COLO829 (cell line): Measurements from ENCODE around the gene TMUB1.
A peak's percentile ranks its signal among the peaks of the same experiment; 100 is the strongest.

Experiments
- DNase-seq: peaks from one replicate; pipeline ENCODE4 v3.0.0; 2012; ENCODE audit warnings: low spot score

TMUB1 gene

DNA sequence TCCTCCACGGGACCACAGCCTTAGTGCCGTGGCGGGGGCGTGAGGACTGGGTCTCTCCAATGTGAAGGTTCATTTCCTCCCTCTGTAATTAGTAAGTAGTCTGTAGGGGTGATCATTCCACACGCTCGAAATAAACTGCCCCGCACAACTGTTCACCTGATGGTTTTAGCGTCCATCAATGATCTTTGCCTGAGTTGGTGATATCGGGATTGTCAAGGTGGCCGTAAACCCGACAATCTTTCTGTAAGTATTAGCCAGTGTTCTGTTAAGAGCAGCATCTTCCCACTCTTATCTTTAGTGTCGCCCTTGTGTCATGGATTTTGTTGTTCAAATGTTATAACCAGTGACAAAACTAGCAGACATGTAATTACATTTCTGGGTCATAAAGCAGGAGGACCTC lies 20.7 kb upstream of the TMUB1 start:
- no peak for DNase-seq

DNA sequence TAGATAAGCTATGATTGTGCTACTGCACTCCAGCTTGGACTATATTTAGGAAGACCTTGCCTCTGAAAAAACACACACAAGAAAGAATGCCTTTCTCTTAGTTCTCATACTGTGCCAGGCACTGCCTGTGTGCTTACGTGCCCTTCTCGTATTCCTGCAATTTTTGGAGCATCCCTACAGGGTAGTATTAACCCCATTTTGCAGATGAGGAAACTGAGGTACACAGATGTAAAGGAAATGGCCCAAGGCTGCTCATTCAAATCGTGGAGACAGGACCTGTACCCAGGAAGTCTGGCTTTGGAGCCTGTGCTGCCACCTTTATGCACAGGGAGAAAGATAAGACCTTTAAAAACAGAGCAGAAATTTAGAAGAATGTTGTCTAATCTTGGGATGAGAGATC lies 19.7 kb upstream of the TMUB1 start:
- no peak for DNase-seq

DNA sequence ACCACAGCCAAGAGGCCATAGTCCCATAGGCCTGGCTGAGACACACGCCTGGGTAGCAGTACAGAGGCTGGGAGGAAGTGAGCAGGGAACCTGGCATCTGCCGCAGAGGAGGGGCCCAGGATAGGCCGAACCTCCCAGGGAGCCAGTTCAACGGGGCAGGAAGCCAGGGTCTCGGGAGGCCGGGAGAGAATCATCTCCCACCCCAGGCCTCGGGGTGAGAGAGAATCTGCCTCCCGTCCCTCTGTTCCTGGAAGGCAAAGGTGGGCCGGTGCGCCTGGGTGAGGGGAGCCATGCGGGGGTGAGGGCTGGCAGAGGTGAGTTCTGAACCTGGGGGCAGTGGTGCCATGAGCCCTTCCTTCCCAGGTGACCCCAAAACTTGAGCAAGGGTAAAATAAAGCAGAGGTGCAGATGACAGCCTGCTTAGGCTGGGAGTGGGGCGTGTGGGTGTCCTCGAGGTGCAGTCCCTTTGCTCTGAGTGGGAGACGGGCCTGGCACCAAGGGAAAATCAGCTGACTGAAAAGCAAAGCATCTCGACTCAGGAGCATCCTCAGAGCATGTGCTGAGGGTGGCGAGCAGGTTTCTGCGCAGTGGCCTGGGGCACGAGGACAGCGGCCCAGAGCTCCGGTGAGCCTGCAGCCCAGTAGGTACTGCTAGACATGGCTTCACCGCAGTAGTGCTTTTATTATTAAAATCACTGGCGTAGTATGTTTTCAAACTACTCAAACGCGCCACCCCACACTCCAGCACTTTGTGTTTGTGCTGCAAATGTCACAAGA lies 18.5 kb upstream of the TMUB1 start:
- no peak for DNase-seq

DNA sequence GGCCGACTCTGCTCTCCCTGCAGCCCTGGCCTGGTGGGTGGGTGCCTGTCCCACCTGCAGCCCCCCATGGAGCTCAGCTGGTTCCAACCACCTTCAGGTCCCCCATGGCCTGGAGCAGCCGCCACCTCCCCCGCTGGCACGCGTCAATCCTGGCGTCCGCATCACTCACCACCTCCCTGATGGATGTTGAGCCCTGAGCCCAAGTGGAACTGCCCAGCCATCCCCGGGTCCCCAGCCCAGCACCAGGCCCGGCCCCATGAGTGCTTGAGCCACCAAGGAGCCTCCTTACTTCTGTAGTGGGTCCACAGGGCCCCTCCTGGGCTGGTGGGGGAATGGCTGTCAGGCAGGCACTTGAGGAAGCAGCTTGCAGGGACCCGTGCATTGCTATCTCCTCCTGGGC lies 17.6 kb upstream of the TMUB1 start:
- DNase-seq, result no peak

DNA sequence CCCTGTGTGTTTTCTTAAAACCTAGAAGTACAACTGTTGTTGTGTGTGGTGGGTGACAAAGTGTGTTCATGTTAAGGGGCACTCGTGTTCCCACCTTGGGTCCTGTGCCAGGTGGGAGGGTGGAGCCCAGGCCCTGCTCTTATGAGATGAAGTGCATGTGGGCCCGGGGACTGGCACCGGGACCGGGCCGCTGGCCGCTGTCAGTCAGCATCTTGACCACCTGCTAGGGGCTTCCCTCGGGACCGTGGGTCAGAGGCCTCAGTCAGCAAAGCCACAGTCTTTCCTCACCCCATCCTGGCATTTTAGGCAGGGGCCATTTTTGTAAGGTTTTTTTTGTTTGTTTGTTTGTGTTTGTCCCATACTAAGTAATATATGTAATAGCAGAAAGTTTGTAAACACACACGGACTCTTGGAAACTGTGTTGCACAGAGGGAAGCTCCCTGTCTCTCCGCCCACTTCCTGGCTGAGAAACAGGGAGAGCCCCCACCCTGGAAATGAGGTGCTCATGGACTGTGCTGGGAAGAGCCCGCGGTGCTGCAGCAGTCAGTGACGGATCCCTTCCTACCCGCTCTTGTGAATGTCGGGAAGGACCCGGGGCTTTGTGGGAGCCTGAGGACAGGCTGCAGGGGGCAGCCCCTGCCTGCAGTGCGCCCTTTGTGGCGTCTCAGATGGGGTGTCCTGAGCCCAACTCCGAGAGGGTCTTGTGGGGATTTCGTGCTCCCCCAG lies 16.4 kb upstream of the TMUB1 start:
- no peak for DNase-seq

DNA sequence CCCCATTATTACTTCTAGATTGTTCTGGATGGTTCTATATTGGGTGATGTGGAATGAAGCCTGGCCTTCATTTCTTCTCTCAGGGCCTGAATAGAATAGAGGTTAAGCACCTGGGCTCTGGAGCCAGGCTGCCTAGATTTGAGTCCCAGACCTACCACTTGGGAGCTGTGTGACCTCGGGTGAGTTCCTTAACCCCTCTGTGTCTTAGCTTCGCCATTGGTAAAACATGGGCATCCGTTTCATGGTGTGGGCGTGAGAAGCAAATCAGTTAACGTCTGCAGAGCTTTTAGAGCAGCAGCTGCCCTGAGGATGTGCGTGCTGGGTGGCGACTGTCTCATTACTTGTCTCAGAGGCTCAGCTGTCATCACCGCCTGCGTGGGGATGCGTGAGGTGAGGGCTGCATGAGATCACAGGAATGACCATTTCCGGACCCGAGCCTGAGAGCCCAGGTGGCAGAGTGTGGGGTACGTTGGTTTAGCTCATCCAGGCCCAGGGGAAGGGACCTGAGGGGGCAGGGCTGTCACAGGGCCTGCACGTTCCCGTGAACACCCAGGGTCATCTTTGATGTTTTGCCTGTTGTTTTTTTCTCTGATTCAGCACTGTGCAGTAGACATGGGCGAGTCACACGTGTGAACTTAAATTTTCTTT lies 12.7 kb upstream of the TMUB1 start:
- DNase-seq, result no peak

DNA sequence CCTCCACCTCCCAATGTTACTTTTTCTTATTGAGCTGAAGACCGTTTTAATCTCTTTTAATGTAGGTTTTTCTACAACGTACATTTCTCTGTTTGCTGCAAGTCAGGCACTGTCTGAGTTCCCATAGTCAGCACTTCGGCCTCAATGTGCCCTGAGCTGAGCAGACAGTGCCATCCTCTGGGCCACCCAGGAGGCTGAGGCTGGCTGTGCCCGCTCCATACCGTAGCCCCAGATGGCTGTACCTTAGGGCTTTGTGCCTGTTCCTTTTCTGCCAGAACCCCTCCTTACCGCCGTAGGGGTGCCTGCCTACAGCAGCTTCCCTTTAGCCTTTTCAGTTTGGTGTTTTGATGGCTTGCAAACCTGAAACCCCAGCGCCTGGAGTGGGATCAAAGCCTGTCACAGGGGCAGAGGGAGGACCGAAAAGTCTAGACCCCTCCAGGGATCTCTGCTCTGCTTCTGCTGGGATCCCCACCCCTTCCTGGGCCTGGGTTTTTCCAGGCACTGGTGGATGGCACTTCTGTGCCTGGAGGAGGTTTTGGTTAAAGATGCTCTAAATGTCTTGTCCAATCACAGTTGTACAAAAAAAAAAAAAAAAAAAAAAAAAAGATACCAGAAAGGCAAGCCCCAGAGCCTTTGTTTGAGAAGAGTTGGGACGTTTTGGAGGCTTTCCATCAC lies 12.0 kb upstream of the TMUB1 start:
- no peak for DNase-seq

DNA sequence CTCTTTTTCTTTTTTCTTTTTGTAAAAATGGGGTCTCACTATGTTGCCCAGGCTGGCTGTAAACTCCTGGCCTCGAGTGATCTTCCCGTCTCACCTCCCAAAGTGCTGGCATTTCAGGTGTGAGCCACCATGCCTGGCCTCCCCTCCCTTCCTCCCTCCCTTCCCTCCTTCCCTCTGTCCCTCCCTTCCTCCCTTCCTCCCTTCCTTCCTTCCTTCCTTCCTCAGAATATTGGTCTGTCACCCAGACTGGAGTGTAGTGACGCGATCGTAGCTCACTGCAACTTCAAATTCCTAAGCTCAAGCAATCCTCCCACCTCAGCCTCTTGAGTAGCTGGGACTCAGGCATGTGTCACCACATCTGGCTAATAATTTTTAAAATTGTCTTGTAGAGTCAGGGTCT lies 11.4 kb upstream of the TMUB1 start:
- no peak for DNase-seq

DNA sequence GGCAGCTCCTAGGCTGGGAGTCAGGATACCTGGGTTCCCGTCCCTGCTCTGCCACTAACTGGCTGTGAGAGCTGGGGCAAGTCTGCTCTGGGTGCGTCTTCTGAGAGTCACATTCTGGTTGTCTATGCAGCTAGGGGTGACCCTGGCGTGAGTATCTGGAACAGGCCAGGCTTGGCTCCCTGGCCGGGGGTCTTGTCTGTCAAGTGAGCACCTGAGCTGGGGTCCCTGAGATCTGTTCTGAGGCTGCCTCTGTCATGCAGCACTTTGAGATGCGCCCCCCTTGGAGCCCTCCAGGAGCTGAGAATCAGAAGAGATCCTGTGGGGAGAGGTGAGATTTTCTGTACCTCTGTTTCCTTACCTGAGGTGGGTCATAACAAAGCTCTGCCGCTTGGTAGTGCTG lies 10.5 kb upstream of the TMUB1 start:
- DNase-seq, result no peak

DNA sequence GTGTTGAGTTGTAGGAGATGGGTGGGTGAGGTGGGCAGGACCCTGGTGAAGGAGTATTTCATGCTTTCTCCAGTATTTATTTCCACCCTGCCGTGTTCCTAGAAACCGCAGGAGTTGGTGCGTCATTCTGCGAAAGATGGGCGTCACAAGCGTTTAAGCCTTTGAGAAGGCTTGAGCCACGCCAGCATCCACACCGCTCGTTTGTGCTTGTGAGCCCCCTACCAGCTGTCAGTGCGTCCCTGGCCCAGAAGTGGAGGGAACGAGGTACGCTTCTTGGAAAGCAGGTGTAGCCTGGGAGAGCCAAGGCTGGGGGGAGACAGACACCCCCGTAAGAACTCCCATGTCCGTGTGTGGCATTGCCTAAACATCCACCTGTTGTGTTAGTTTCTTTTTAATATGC lies 8.7 kb upstream of the TMUB1 start:
- no peak for DNase-seq

DNA sequence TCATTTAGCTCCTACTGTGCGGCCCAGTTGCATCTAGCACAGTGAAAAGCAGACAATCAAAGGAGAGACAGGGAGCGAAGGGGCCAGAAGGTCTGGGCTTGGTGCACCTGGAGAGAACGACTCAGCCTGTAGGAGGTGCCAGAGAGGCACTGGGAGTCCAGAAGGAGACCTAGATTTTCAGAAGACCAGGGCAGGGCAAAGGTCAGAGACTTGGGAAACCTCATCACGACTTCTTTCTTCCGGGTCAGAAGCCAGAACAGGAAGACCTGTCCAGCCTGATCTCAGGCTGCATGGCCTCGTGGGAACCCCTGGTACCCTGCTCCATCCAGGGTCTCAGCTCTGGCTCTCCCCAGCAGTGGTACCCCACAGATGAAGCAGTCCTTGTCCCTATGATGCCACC lies 8.1 kb upstream of the TMUB1 start:
- DNase-seq, result no peak

DNA sequence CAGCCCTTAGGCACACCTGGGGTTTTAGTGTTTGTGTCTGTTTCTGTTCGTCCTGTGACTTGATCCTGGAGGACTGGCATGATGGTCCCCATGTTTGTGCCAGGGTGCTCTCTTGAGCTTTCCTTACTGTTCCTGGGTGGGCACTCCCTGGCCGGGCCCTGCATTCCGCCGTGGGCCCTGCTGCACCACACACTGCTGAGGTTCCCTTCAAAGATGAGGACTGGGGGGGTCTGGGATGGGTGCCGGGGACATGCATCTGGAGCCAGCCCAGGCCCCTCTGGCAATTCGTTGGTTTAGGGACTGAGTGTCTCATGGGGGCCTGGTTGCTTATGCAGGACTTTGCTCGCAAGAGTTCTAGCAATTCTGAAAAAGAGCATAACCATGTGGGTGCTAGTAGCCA lies 7.7 kb upstream of the TMUB1 start:
- no peak for DNase-seq

DNA sequence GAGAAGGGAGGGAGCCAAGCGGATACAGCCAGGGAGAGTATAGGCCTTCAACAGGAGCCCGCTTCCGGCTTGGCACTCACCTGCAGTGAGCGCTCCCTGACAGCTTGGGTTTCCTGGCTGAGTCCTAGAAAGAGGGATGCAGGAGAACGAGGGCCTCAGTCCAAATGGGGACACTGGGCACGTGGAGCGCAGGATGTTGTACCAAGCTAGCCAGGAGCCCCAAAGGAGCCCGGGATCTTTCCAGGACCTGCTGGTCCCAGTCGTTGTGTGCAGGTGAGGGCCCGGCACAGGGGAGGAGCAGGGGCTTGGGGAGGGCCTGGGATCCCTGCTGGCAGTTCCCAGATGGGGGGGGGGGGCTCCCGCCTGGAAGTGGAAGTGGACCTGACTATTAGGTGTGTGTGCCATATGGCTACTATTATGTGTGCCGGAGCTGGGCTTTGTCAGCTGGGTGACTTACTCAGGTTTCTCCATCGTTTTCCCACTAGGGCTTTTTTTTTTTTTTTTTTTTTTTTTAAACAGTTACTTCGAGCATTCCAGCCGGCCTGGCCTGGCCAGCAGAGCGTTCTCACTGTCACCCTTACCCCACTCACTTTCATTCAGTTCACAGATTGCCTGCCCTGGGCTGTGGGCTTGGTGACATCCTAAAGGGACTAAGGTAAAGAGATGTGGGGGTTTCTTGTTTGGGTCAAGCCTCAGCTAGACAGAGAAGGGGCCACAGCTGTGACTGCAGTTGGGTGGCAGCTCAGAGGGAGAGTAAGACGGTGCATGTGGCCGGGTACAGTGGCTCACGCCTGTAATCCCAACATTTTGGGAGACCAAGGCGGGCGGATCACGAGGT lies 6.8 kb upstream of the TMUB1 start:
- DNase-seq, result no peak

DNA sequence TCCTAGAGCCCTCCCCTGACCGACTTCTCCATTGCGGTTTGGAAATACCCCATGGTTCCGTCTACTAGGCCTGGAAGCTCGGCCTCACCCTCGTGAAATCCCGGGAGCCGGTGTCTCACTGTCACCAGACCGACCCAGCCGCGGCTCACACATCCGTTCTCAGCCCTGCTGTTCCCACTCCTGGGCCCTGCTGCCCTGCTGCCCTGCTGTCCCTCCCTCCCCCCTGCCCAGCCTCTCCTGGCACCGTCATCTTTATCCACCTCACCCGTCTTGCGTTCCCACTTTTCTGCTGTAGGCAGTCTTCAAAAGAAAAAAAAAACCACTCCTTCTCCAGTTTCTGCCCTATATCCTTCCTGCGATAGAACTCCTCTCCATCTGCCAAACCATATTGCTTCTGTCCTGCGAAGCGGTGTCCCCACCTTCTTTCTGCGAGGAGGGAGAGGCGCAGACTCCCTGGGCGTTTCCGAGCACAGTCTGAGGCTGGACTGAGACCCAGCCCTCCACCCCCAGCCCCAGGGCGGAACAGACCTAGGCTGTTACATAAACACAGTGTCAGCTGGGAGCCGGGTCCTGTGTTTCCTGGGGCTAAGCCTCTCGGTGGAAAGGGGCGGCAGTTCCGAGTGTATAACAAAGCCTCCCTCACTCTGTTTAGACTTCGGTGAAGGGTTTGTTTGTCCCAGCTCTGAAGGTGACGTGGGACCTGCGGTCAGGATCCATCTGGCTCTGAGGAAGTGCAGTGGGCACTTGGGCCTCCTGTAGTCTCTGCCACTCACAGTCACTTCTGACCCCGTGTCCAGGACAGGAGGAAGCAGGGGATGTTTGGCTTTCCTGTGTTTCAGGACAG lies 5.8 kb upstream of the TMUB1 start:
- DNase-seq, result peak; percentile 45

DNA sequence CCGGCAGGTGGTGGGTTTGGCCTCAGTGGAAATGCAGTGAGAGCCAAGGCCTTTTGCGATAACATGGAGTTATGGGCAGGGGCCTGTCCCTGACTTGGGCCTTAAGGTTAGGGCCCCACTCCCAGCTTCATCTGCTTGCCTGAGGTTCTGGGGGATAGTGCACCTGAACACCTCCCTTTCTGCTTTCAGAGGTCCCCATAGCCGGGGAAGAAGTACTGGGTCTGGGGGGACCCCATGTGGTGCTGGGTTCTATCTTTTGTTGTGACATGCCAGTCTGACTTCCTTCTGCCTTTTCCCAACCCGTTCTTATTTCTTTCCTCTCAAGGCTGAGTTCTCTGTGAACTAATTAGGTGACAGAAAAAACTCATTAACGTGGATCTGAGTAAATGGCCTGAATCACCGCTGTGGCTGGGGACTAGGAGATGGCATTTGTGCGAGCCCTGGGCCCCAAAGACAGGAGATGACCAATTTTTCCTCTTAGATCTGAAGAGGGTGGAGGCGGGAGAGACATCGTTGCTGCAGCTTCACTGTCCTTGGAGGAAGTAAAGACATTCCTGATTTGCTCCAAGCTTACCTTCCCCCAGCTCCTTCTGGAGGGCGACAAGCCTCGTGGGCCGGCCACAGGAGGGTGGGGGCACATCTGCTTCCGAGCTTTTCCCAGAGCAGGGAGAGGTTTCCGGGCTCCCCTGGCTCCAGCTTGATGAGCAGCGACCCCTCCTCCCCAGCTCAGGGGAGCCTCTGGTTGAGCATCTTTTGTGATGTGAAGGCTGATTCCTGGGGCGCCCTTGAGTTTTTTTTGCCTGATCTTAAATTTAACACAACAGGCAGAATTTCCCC lies 4.9 kb upstream of the TMUB1 start:
- DNase-seq, result no peak

DNA sequence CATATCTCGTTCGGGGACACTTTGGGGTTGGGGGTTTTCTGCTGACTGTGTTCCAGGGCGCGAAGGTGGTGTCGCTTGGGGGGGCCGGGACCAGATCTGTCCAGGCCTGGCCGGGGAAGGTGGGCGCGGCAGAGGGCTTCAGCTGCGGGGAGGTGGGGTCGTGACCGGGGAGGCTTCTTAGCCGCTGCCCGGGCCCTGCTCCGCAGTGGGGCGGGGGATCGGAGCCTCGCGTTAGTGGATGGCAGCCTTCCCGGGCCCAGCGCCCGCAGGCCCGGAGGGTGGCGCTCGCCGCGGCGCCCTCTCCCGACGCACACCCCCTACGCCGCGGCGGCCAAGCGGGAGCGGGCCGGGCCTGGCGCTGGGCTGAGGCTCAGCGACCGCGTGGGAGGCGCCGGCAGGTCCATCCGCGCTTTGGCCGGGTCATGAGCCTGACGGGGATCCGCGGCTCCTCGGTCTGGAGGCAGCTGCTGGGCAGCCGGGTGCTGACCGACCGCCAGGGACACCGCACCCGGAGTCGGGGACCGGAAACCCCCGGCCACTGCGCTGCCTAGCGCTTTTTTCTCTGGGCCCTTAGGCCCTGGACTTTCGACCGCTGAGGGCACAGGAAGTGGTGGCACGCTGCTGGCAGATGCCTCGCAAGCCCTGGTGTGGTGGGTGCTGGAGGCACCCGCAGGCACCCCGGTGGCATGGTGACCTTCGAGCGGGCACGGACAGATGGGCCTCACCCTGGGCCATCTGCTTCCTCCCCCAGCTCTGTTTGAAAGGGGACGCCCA lies 4.1 kb upstream of the TMUB1 start:
- DNase-seq, result no peak

DNA sequence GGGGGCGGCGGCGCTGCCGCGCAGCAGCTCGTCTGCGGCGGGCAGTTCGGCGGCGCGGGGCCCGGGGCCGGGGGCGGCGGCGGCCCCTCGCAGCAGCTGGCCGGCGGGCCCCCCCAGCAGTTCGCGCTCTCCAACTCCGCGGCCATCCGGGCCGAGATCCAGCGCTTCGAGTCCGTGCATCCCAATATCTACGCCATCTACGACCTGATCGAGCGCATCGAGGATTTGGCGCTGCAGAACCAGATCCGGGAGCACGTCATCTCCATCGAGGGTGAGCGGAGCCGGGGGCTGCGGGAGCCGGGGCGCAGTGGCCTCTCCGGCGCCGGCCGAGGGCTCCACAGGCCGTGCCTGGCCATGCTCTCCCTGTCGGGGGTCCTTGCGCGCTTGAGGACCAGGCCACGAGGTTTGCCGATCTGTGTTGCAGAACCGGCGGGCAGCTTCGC lies 3.5 kb upstream of the TMUB1 start:
- DNase-seq, result no peak

DNA sequence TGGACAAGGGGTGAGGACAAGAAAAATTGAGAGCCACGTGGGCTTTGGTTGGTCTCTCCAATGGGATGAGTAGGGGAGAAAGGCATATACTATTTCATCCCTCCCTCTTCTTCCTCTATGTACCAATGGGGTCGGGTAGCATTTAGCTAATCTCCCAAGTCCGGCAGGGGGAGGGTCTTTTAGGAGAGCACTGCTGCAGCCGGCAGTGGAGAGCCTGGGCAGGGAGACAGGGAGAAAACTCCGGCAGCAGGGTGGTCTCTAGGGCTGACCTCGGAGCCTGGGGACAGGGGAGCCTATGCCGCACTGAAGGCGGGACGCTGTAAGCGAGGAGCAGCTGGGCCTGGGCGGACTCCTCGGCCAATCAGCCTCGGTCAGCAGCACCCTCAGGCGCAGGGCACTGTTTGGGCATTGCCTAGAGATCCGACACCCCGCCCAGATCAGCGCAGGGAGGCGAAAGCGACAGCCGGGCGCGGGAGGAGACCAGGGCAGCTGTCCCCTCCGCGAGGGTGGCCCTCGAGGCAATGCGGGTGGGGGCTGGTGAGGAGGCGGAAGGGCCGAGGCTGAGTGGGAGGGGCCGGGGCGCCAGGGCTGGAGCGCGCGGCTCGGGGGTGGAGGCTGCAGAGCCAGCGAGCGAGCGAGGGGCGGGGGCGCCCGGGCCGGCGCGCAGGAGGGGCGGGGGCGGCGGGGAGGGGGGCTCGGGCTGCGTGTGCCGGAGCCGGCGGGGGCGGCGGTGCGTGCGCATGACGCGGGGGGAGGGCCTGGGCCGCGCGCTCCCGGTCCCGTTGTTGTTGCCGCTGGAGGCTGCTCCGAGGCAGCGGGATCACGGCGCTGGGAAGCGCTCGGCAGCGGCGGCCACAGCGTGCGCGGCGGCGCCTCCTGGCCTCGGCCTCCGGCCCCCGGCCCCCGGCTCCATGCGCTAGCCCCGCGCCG lies 2.7 kb upstream of the TMUB1 start, which contains the start of gene AGAP3:
TSS of gene AGAP3 (plus strand) at position 785 of the 930 bp plus-strand sequence. CDS start 267 bp downstream, outside the sequence.
- peak; percentile 49 for DNase-seq
